Renal pelvis (tissue), 4 donors: ENCODE data around the gene KNCN. TPM values are rescaled to one million over a fixed set of nuclear protein-coding genes. Genes with fewer than 3 reads are reported as not detected.

ENCODE experiments used
- DNase-seq: peaks from one replicate; pipeline ENCODE4 v3.0.0-alpha.2; 2013
- polyA plus RNA-seq, 3 donors: library from polyadenylated mRNA; unstranded; fragments of 120-200 nt; gene quantifications; one replicate each; pipeline ENCODE4 v1.2.1, GENCODE V29; 2013; ENCODE audit not compliant: insufficient read length in 3 of 3

The KNCN gene
- polyA plus RNA-seq, 3 donors: not detected

DNA sequence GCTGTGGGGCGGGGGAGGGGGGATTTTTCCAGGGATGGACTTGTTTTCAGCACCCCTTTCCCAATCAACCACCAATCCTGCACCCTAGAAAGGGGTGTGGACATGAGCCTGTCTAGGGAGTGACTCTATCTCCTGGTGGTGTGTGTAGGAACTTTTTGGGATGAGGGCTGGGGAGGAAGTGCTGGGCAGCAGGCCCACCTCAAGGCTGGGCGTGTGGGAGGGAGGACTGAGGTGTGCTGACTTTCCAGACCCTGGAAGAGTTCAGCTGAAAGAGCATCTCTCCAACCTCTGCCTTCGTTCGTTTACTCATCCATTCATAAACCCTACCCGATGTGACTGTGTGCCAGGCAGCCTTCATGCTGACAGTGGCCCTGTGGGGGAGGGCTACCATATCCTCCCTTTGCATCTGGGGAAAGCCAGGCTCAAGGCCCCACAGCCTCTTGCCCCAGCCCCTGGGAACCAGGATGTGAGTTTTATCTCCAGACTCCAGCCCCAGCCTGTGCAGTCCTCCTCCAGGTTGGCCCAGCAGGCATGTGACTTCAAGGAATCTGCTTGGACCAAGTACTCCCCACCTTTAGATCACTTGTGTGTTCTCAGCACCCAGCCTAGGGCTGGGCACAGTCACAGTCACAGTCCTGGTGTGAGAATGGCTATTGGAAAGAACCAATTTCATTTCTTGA lies 6.7 kb downstream of the KNCN start:
- no peak for DNase-seq

- DNase-seq: no peak
These were observed 7.5 kb downstream of the KNCN start for GRCh38 chr1:46543761-46544560.

GRCh38 chr1:46543382-46543760 lies 8.1 kb downstream of the KNCN start:
- DNase-seq: no peak

DNA sequence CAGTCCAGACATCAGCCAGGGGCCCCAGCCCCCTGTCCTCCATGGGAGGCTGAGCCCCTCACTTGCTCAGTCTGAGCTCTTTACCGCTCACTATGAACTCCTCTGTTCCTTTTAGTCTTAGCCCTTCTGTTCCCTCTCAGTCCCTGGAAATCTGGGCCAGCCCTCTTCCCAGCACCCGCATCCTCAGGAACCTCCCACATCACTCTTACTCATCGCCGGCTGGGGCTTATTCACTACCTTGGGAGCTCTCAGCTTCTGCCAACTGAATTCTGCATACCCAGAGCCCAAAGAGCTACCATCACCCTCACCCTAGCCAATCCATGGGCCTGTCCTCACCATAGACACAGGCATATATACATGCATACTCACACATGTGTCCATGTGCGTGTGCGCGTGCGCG lies 11.5 kb downstream of the KNCN start:
- no peak for DNase-seq

- no peak for DNase-seq
These were observed 13.3 kb downstream of the KNCN start for GRCh38 chr1:46538147-46538546.

DNA sequence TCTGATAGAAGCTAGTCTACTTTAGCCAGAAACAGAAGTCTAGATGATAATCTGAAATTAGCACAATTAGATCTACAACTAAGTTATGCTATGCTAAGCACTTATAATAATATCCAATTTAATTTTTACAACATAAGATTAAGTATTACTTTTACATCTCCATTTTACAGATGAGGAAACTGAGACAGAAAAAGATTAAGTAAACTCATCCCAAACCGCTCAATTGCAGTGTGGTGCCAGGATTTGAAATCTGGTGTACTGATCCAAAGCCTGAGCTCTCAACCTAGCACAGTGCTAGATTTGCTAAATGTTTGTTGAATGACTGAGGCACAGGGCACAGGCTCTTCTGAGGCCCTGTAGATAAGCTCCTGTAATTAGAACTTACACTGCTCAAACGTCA lies 13.8 kb downstream of the KNCN start:
- no peak for DNase-seq

- DNase-seq: no peak
These were observed 14.9 kb downstream of the KNCN start for GRCh38 chr1:46536527-46536926.

GRCh38 chr1:46535063-46535462 lies 16.4 kb downstream of the KNCN start:
- no peak for DNase-seq

DNA sequence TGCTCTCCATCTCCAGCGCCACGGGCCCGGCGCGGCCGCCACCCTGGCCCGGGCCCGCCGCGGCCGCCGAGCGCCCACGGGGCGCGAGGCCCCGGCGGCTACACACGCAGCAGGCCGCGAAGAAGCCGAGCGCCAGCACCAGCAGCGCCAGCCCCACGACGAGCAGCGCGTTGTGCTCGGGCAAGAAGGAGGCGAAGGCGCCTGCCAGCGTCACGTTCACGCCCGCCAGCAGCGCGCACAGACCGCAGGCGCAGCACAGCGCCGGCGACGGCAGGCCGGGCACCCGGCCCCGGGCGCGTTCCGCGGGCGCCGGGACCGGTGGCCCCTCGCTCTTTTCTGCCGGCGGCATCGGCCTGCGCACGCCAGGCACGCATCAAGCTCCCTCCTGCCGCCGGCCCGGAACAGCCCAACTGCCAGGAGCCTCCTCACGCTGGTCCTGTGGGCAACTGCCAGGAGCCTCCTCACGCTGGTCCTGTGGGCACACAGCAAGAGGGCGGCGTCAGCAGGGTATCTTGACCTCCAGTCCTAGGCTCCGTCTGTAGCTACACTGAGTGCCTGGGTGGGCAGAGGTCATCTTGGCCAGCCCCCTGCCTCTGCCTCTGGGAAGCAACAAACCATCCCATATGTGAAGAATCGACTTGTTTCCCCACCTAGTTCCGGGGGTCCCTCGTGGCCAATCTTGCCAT lies 18.1 kb downstream of the KNCN start:
- DNase-seq: peak; percentile 24

- peak; percentile 59 for DNase-seq
These were observed 18.8 kb downstream of the KNCN start for GRCh38 chr1:46532498-46533178.

- DNase-seq: no peak
These were observed 19.4 kb downstream of the KNCN start for GRCh38 chr1:46532095-46532494.

DNA sequence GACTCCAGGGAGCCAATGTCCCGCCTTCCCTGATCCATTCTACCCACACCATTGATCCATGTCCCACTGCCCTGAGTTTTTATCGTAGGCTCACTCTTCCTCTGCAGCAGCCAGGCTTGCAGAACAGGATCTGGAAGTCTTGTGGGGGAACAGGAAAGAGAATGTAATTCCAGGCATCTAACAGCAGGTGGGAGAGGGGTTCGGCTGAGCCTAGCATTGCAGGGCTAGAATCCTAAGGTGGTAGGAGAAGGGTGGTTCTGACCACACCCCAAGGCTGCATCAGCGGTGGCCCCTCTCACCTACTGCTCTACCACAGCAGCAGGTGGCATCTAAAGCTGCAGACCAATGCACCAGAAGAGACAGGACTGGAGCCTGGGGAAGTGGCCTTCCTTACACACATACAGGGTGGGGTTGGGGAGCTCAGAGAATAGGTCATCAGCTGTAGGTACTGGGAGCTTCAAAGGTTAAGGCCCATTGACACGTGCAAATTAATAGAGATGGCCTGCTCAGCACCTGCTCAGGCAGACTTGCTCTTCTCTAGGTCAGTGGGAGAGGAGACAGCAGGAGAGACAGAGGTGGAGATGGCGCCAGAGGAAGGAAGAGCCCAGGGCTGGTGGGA lies 20.5 kb downstream of the KNCN start:
- DNase-seq: no peak

DNA sequence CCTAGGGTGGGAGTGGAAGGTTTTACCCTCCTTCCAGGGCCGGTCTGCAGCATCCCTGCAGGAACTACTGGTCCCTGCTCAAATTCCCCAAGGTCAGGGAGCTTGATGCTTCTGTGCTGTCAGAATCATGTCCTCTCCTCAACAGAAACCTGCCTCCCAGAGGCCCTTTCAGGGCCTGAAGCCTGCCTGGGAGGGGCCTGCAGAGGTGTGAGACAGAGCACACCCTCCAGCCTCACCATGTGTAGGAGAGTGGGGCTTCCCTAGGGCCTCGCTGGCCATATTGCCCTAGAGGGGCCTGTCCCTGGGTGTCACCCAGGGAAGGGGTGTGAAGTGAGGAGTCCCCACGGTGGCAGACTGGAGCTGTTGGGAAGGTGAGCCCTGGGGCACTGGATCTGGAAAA lies 21.1 kb downstream of the KNCN start:
- no peak for DNase-seq

DNA sequence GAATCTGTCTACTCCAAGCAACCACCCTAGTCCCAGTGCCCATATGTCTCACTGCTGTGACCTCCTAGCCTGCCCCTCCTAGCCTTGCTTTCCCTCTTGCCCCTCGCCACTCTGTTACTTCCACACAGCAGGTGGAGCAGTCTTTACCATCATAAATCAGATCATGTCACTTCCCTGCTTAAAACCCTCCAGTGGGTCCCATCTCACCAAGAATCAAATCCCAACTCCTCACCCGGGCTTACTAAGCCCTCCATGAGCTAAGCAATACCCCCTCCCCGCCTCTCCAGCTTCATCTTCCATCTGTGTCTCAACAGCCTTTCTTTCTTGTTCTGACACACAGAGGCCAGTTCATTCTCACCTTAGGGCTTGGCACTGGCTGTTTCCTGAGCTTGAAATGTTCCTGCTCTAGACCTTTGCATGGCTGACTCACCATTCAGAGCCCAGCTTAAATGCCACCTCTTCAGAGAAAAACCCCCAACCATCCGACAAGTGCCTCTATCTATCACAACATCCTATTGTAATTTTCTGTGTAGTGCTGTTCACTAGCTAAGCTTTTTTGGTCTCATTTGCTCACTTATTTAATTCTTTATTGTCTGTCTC lies 22.3 kb downstream of the KNCN start:
- DNase-seq: no peak

DNA sequence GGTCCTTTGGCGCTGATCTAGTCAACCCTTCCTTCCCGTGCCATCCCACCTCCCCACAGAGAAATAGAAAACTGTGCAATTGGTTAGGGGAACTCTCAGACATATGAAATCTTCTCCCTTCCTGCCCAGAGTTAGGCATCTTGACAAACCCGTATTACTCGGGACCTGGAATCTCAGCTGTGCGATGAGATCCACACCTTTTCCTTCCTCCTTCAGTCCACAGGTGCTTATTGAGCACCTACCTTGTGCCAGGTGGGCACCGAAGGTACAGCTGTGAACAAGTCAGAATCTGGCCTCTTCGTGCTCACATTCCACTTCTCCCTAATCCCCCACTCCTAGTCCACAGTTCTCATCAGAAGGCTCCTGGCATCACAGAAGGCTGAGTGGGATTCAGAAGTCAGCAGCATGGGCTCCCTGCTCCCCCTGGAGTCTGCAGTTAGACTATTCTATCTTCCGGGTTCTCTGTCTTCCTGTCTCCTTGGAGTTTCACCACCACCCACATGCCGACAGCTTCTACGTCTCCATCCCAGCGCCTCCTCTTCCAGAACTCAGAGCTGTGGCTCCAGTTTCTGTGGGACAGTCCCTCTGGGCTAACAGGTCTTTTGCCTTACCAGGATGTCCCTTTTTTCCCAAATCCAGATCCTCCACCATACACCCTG lies 23.0 kb downstream of the KNCN start:
- no peak for DNase-seq

GRCh38 chr1:46527474-46528296 lies 23.8 kb downstream of the KNCN start:
- DNase-seq: peak; percentile 52

DNA sequence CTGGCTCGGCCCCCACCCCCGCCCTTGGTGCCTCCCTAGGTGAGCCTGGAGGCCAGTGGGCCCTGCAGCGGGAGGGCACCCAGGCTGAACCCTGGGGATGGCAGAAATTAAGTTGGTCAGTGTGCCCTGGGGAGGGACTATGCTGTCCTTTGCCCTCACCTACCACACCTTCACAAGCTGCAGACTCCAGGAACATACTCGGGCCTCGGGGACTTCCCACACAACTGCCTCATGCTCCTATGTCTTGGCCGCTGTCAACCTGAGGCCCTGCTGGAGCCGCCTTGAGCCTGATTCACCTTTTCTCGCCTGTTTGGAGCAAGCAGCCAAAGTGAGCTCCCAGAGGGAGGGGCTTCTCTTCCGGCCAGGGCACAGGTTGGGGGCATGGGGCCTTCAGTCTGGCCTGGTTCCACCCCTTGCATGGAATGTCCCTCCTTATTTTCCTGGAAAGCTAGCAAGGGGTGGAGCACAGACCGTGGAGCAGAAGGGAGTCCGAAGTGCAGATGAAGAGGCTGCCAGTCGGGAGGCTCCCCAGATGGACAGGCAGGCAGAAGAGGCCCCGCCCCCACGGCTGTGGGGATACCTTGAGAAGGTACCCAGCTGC lies 24.7 kb downstream of the KNCN start:
- DNase-seq: peak; percentile 23

DNA sequence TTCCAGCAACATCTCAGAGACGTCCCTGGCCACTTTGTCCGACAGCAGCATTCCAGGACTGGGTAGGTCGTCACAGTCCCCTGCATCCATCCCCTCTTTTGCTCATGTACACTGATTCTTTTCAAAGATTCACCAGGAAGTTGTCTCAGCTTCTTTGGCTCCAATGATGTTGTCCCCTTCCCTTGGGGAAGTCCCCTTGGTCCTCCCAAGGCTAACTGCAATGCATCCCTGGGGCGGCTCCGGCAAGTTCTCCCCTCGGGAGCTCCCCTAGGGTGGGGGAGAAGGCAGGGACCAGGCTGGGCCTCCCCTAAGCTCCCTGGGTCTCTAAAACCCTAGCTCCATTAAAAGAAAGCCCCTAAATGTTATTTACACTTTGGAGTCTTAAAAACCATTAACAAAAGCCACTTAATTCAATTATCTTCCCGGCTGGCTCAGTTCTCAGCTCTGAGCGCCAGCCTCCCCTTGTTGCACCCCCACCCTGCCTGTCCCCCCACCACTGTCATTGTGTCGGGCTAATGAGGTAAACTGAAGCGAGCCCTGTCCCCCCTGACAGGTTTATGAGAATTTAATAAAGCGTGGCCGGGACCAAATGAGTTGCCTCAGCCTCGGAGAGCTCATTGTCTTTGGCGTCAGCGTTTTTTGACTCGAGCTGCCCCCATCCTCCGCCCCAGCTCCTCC lies 25.3 kb downstream of the KNCN start:
- DNase-seq: peak; percentile 68
